HG03457 (cell line): ENCODE data around the gene IL10RB.

Source experiments
- ATAC-seq: cut with Tn5 transposase; IDR thresholded peaks from one replicate; pipeline ENCODE4 v1.9.1; 2021; ENCODE audit warnings: moderate number of reproducible peaks; ENCODE audit not compliant: unreplicated experiment

IL10RB gene

GRCh38 chr21:33265664-33266049, 510 bp upstream of the IL10RB start:
- no peak for ATAC-seq

GRCh38 chr21:33266789-33267135, 595 bp downstream of the IL10RB start:
- no peak for ATAC-seq

DNA sequence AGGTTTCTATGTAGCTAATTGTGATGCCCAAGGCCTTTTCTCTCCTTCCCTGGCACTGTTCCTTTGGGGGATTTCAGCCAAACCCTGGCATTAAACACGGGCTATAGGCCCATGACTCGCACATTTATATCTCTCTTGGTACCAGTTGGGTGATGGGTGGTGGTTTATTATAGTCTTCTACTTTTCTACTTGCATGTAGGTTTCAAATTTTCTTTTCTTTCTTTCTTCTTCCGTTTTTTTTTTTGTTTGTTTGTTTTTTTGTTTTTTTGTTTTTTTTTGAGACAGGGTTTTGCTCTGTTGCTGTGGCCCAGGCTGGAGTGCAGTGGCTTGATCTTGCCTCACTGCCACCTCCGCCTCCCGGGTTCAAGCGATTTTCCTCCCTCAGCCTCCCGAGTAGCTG, 1.1 kb downstream of the IL10RB start:
- no peak for ATAC-seq

DNA sequence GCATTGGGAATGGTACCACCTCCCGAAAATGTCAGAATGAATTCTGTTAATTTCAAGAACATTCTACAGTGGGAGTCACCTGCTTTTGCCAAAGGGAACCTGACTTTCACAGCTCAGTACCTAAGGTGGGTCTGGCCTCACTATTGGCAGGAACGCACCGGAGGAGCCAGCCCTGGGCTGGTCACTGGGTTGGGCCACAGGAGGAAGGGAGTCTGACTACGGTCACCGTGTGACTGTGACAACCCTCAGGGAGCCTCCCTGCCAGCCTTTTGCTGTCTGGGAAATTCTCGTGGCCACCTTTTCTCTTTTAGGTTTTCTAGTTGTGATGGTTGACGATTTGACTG, 2.2 kb downstream of the IL10RB start:
- ATAC-seq, result peak; percentile 6

DNA sequence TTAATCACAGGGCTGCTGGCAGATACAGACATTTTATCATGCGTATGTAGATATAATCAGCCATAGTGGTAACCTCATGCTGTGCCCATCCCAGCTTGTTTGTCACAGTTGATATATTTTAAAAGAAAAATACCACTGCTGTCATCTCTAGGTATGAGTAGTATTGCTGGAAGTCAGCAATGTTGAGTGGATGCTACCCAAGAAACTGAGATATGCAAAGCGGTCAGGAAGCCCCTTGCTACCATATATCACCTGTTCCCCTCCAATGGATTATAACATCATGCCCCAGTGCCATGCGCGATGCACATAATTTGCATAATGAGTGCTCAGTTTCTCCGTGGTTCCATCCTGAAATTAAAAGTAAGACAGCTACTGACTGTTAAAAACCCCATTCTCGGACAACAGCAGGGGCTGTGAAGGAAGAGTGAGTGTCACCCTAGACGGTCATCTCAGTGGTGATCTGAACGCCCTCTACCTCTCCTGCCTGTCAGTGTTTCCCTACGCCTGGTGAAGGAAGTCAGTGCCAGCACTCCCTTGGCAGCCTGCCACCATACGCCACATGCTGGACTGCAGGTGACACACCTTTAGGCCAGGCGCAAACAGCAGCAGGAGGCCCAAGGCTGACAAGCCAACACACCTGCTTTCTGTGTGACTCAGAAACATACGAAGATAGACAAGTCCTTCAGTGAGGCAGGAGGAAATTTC, 2.7 kb downstream of the IL10RB start:
- peak; percentile 47 for ATAC-seq

DNA sequence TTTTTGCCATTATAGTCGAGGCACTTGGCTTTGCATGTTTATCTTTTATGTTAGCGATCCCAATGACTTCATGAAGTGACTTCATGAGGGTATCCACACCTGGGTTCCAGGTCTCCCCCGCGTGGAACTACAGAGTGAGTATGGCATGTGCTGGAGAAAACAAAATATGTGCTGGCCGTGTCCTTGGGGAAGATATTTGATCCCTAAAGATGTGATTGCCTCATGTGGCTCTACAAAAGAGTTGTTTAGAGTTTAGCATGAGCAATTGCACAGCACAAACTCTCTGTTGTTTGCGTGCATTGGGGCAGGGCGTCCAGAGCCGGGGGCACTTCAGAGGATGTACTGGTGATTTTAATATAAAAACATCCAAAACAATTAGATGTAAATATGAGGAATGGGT, 4.8 kb downstream of the IL10RB start:
- no peak for ATAC-seq

DNA sequence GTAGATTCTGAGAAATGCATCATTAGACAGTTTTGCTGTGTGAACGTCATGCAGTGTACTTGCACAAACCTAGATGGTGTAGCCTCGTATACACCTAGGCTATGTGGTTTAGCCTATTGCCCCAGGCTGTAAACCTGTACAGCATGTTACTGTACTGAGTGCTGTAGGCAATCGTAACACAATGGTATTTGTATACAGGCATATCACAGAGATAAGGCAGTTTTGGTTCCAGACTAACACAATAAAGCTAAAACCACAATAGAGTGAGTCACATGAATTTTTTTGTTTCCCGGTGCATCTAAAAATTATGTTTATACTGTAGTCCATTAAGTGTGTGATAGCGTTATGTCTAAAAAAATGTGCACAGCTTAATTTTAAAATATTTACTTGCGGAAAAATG, 6.9 kb downstream of the IL10RB start:
- no peak for ATAC-seq

GRCh38 chr21:33278721-33279120, 12.6 kb downstream of the IL10RB start:
- ATAC-seq, result no peak

GRCh38 chr21:33279330-33279820, 13.2 kb downstream of the IL10RB start:
- ATAC-seq, result no peak

- no peak for ATAC-seq
Observed at GRCh38 chr21:33281096-33281652, 15.0 kb downstream of the IL10RB start.

GRCh38 chr21:33283203-33283602, 17.0 kb downstream of the IL10RB start:
- no peak for ATAC-seq

- ATAC-seq, result no peak
Observed at GRCh38 chr21:33286076-33286475, 19.9 kb downstream of the IL10RB start.

- no peak for ATAC-seq
Observed at GRCh38 chr21:33286600-33287456, 20.7 kb downstream of the IL10RB start.

DNA sequence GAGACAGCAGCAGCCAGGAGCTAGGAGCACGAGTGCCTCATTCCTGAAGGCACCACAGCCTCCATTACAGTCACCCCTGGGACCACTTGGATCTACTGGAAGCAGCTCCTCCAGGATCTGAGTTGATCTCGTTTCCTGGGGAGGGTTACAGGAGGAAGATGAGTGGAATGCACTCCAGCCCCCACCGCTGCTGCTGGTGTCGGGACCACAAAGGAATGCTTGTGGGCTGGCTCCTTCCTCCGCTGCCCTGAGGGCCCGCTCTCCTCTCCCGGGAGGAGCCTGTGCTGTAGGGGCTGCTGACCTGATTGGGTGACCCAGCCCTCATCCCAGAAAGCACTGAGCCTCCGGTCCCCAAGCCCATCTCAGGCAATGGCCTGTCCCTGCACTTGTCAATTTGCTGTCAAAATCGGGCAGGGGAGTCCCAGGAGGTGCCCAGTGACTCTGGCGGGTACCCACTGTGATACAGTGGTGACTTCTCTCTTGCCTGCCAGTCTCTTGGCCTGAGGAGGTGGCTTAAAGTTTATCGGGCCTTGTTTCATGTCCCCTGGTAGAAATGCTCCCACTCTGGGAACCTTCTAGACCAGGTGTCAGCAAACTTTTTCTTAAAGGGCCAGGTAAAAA, 23.1 kb downstream of the IL10RB start:
- ATAC-seq, result no peak

DNA sequence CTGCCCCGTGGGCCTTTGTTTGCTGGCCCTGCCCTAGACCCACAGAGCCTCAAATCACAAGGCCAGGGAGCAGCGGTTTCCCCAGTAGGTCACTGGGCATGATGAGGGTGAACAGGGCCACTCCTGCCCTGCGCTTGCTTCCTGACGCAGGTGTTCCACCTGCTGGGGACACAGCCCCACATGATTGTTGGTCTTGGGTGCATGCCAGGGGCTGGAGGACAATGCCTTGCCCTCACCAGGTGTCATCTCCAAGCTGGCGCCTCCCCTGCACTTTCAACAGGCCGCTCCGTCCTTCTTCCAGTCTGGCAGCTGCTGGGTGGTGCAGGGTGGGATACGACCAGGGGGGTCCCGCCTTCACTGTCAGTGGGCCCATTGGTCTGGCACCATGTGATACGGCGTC, 24.3 kb downstream of the IL10RB start:
- no peak for ATAC-seq

- ATAC-seq, result no peak
Observed at GRCh38 chr21:33291686-33292085, 25.5 kb downstream of the IL10RB start.

GRCh38 chr21:33292724-33293123, 26.6 kb downstream of the IL10RB start:
- no peak for ATAC-seq

DNA sequence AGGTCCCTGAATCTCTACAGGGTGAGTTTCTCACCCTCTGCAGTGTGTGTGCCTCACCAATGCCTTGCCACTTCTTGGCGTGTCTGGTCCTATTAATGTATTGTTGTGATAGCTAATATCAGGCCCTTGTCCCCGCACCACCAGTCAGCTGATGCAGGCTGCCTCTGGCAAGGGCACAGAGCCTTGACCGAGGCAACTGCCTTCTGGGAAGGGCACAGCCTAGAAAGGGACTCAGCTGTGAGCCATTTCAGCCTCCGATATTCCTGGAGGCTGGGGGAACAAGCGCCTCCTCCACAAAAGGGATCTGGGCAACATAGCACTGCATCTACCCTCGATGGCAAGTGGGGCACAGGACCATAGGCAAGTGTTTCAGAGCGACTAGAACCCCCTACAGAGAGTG, 27.0 kb downstream of the IL10RB start:
- no peak for ATAC-seq

GRCh38 chr21:33293811-33294216, 27.6 kb downstream of the IL10RB start:
- ATAC-seq, result no peak

- ATAC-seq, result no peak
Observed at GRCh38 chr21:33296156-33296555, 30.0 kb downstream of the IL10RB start.

GRCh38 chr21:33299181-33299752, 33.1 kb downstream of the IL10RB start:
- peak; percentile 49 for ATAC-seq
